Measurements from ENCODE around the gene EXOC1.

EXOC1 gene

DNA sequence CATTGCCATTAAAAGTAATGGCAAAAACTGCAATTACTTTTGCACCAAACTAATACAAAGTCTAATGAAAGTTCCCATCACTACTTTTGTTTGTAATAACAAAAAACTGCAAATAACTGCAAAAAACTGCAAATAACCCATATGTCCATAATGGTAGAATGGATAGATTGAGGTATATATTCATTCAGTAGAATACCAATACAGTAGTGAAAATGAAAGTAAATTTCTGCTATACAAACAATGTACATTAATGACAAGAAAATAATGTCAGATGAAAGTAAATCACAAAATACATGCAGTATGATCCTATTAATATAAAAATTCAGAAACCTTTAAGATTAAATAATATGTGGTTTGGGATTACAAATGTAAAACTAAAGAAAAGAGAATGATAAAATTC is 54.0 kb downstream of the EXOC1 start:
- H3K9me3 ChIP-seq (ENCODE audit: insufficient read depth, low read length), result no peaks in the 10 kb centered on the region
- TF ChIP-seq, protein P1, sequence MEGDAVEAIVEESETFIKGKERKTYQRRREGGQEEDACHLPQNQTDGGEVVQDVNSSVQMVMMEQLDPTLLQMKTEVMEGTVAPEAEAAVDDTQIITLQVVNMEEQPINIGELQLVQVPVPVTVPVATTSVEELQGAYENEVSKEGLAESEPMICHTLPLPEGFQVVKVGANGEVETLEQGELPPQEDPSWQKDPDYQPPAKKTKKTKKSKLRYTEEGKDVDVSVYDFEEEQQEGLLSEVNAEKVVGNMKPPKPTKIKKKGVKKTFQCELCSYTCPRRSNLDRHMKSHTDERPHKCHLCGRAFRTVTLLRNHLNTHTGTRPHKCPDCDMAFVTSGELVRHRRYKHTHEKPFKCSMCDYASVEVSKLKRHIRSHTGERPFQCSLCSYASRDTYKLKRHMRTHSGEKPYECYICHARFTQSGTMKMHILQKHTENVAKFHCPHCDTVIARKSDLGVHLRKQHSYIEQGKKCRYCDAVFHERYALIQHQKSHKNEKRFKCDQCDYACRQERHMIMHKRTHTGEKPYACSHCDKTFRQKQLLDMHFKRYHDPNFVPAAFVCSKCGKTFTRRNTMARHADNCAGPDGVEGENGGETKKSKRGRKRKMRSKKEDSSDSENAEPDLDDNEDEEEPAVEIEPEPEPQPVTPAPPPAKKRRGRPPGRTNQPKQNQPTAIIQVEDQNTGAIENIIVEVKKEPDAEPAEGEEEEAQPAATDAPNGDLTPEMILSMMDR (IDR thresholded peaks at IDR 0.05; ENCODE audit: insufficient read depth, low read length, poor library complexity, severe bottlenecking), result no peak
- TF ChIP-seq EZH2phosphoT487 (conservative IDR thresholded peaks at IDR 0.05; ENCODE audit: low read length), result no peak
- H3K4me3 ChIP-seq (ENCODE audit: insufficient read depth, low read length, poor library complexity, severe bottlenecking), result no peak overlapping the region
- no peak overlapping the region for H3K27ac ChIP-seq (ENCODE audit: low read depth, low read length)
- H3K36me3 ChIP-seq (ENCODE audit: low read length), result no peaks in the 10 kb centered on the region
- no peak overlapping the region for H2AFZ ChIP-seq (ENCODE audit: low read depth, low read length, severe bottlenecking)
- H4K20me1 ChIP-seq (ENCODE audit: low read depth, low read length), result no peaks in the 10 kb centered on the region
- no peaks in the 10 kb centered on the region for H3K9me2 ChIP-seq (replicated peaks; ENCODE audit: insufficient read depth, low read length)
- H3K27me3 ChIP-seq (ENCODE audit: low read length), result no peaks in the 10 kb centered on the region
- H3K9ac ChIP-seq (ENCODE audit: low read length), result no peak overlapping the region
- H3K79me2 ChIP-seq (ENCODE audit: insufficient read depth, low read length), result no peaks in the 10 kb centered on the region
- H3F3A ChIP-seq (ENCODE audit: insufficient read depth), result no peaks in the 10 kb centered on the region
- no peak overlapping the region for H3K4me2 ChIP-seq (ENCODE audit: low read depth, low read length, poor library complexity, severe bottlenecking)

DNA sequence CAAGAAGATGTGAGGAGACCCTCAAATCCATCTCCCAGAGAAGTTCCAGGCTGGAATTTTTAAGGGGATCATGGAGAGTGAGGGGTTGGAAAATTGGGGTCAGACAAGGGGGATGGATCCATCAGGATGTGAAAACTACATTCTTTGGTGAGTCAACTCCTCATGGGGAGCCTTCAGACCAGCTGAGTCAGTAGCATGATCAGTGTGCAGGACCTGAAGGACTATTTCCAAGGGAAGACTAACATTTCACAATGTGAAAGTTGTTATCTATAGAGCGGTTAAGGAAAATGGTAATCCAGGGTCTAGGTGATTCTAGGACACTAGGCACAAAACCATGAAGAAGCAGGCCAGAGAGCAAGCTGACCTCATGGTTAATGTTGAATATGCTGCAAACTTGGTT is 56.7 kb downstream of the EXOC1 start:
- no peaks in the 10 kb centered on the region for H3F3A ChIP-seq (ENCODE audit: insufficient read depth)
- no peak overlapping the region for H3K9ac ChIP-seq (ENCODE audit: low read length)
- no peak overlapping the region for H2AFZ ChIP-seq (ENCODE audit: low read depth, low read length, severe bottlenecking)
- no peak overlapping the region for H3K4me2 ChIP-seq (ENCODE audit: low read depth, low read length, poor library complexity, severe bottlenecking)
- no peaks in the 10 kb centered on the region for H3K9me2 ChIP-seq (replicated peaks; ENCODE audit: insufficient read depth, low read length)
- no peaks in the 10 kb centered on the region for H3K27me3 ChIP-seq (ENCODE audit: low read length)
- no peaks in the 10 kb centered on the region for H3K79me2 ChIP-seq (ENCODE audit: insufficient read depth, low read length)
- no peak overlapping the region for H3K4me3 ChIP-seq (ENCODE audit: insufficient read depth, low read length, poor library complexity, severe bottlenecking)
- H3K9me3 ChIP-seq (ENCODE audit: insufficient read depth, low read length), result no peaks in the 10 kb centered on the region
- no peaks in the 10 kb centered on the region for H4K20me1 ChIP-seq (ENCODE audit: low read depth, low read length)
- no peaks in the 10 kb centered on the region for H3K36me3 ChIP-seq (ENCODE audit: low read length)
- TF ChIP-seq EZH2phosphoT487 (conservative IDR thresholded peaks at IDR 0.05; ENCODE audit: low read length), result no peak
- TF ChIP-seq, protein P1 (IDR thresholded peaks at IDR 0.05; ENCODE audit: insufficient read depth, low read length, poor library complexity, severe bottlenecking), result no peak
- H3K27ac ChIP-seq (ENCODE audit: low read depth, low read length), result no peak overlapping the region

DNA sequence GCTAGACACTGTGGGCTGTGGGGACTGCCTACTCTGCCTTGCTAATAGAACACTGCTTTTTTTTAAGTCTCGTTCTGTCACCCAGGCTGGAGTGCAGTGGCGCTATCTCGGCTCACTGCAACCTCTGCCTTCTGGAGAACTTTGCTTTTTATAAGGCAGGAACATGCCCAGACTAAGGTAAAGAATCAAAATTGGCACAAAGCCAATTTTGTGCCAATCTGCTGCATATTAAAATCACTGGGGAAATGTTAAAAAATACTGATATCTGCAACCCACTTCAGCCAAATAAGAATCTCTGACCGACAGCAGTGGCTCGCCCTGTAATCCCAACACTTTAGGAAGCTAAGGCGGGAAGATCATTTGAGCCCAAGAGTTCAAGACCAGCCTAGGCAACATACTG is 58.8 kb downstream of the EXOC1 start:
- no peak overlapping the region for H3K4me2 ChIP-seq (ENCODE audit: low read depth, low read length, poor library complexity, severe bottlenecking)
- TF ChIP-seq, protein P1 (IDR thresholded peaks at IDR 0.05; ENCODE audit: insufficient read depth, low read length, poor library complexity, severe bottlenecking), result no peak
- no peak for TF ChIP-seq EZH2phosphoT487 (conservative IDR thresholded peaks at IDR 0.05; ENCODE audit: low read length)
- H3K36me3 ChIP-seq (ENCODE audit: low read length), result no peaks in the 10 kb centered on the region
- no peaks in the 10 kb centered on the region for H3K9me2 ChIP-seq (replicated peaks; ENCODE audit: insufficient read depth, low read length)
- no peak overlapping the region for H3K4me3 ChIP-seq (ENCODE audit: insufficient read depth, low read length, poor library complexity, severe bottlenecking)
- no peaks in the 10 kb centered on the region for H3K9me3 ChIP-seq (ENCODE audit: insufficient read depth, low read length)
- no peaks in the 10 kb centered on the region for H3K79me2 ChIP-seq (ENCODE audit: insufficient read depth, low read length)
- no peak overlapping the region for H3K27ac ChIP-seq (ENCODE audit: low read depth, low read length)
- no peak overlapping the region for H2AFZ ChIP-seq (ENCODE audit: low read depth, low read length, severe bottlenecking)
- no peaks in the 10 kb centered on the region for H3K27me3 ChIP-seq (ENCODE audit: low read length)
- H3F3A ChIP-seq (ENCODE audit: insufficient read depth), result no peaks in the 10 kb centered on the region
- no peaks in the 10 kb centered on the region for H4K20me1 ChIP-seq (ENCODE audit: low read depth, low read length)
- H3K9ac ChIP-seq (ENCODE audit: low read length), result no peak overlapping the region

Measured in SU-DHL-6 (cell line).